DOHH2 (cell line): ENCODE measurements around the gene C3orf22.

ENCODE experiments used
- EZH2phosphoT487 ChIP-seq: fragments of 200-600 bp; sonication (generic); IDR thresholded peaks from 2 replicates; pipeline ENCODE4 v1.6.1; 2017; ENCODE audit warnings: borderline replicate concordance, mild to moderate bottlenecking, antibody characterized with exemption, low read length, moderate library complexity, mixed read lengths
- TF ChIP-seq, protein P1 (sequence below): fragments of 200-600 bp; sonication (generic); IDR thresholded peaks from one replicate; pipeline ENCODE4 v1.5.1; 2014; ENCODE audit warnings: antibody characterized with exemption, mild to moderate bottlenecking, low read depth, low read length; ENCODE audit not compliant: poor library complexity, severe bottlenecking

DNA sequence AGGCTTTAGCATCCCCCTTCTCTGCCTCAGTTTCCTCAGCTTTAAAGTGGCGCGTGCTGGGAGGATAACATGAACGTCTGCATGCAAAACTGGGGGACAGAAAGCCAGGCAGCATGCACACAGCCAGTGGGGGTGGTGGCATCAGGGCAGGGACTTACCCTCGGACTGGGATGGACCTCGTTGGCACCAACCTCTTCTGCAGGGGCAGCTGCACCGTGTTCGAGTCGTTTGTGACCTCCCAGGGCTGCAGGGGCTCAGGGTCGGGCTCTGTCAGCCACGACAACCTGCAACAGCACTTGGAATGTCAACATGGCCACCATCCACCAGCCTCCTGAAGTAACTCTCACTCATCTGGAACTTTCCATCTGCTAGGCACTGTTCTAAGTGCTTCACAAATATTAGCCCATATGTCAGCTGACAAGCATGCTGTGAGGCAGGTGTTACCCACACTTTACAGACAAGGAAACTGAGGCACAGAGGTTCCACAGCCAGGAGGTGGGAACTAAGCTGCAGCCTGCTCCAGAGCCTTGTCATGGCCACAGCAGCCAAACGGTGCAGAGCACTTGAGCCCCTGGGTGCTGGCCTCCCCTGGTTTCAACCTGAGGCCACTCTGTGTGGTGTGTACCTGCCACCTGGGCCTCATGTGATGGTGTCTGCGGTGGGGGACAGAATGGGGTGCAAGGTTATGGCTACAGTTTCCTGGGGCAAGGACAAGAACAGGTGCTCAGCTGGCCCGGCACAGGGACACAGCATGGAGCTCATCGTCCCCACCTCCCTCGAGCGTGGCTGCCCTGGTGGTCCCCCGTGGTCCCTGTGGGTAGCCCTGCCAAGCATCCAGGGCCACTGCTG is 6.7 kb downstream of the C3orf22 start:
- TF ChIP-seq, protein P1, sequence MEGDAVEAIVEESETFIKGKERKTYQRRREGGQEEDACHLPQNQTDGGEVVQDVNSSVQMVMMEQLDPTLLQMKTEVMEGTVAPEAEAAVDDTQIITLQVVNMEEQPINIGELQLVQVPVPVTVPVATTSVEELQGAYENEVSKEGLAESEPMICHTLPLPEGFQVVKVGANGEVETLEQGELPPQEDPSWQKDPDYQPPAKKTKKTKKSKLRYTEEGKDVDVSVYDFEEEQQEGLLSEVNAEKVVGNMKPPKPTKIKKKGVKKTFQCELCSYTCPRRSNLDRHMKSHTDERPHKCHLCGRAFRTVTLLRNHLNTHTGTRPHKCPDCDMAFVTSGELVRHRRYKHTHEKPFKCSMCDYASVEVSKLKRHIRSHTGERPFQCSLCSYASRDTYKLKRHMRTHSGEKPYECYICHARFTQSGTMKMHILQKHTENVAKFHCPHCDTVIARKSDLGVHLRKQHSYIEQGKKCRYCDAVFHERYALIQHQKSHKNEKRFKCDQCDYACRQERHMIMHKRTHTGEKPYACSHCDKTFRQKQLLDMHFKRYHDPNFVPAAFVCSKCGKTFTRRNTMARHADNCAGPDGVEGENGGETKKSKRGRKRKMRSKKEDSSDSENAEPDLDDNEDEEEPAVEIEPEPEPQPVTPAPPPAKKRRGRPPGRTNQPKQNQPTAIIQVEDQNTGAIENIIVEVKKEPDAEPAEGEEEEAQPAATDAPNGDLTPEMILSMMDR, result no peak
- TF ChIP-seq EZH2phosphoT487, result no peak
